DMS 273 (cell line): ENCODE data around the gene POU2F2.
"Not testable (repeated sequence)": the region's sequence is repeated elsewhere in the genome, so short reads cannot be mapped to it uniquely, and the experiment has no call there.

Experiments used
- DNase-seq: peaks from one replicate; lab custom pipeline; 2025; ENCODE audit not compliant: unreplicated experiment; lab: John Stamatoyannopoulos, UW

POU2F2 gene

GRCh38 chr19:42065051-42065450 is 67.2 kb downstream of the POU2F2 start:
- DNase-seq = no peak

- DNase-seq = no peak
Measured at GRCh38 chr19:42064432-42064831, 67.8 kb downstream of the POU2F2 start.

- DNase-seq = no peak
Measured at GRCh38 chr19:42062381-42062780, 69.9 kb downstream of the POU2F2 start.

- DNase-seq = no peak
Measured at GRCh38 chr19:42060117-42060516, 72.1 kb downstream of the POU2F2 start.

- no peak for DNase-seq
Measured at GRCh38 chr19:42059196-42059595, 73.0 kb downstream of the POU2F2 start.

- peak; percentile 60 for DNase-seq
Measured at GRCh38 chr19:42057846-42058245, 74.4 kb downstream of the POU2F2 start.

- no peak for DNase-seq
Measured at GRCh38 chr19:42054205-42054604, 78.0 kb downstream of the POU2F2 start.

GRCh38 chr19:42053037-42053935 is 79.0 kb downstream of the POU2F2 start:
- DNase-seq = no peak

GRCh38 chr19:42052241-42052863 is 79.9 kb downstream of the POU2F2 start:
- DNase-seq = peak; percentile 94

- no peak for DNase-seq
Measured at GRCh38 chr19:42051166-42052115, 80.8 kb downstream of the POU2F2 start.

GRCh38 chr19:42048992-42049391 is 83.3 kb downstream of the POU2F2 start:
- no peak for DNase-seq

GRCh38 chr19:42045575-42045974 is 86.7 kb downstream of the POU2F2 start:
- DNase-seq = no peak

GRCh38 chr19:42042455-42043170 is 89.6 kb downstream of the POU2F2 start:
- DNase-seq = peak; percentile 87

- not testable (repeated sequence) for DNase-seq
Measured at GRCh38 chr19:42040491-42040890, 91.8 kb downstream of the POU2F2 start.

GRCh38 chr19:42040031-42040430 is 92.2 kb downstream of the POU2F2 start:
- DNase-seq = no peak

GRCh38 chr19:42038666-42039065 is 93.6 kb downstream of the POU2F2 start:
- DNase-seq = peak; percentile 73

- DNase-seq = no peak
Measured at GRCh38 chr19:42037649-42038048, 94.6 kb downstream of the POU2F2 start.
